GM21528 (cell line): ENCODE data around the gene FOXP4.
"Not testable (repeated sequence)": the region's sequence is repeated elsewhere in the genome, so short reads cannot be mapped to it uniquely, and the experiment has no call there.

Experiments used
- ATAC-seq: cut with Tn5 transposase; IDR thresholded peaks from one replicate; pipeline ENCODE4 v1.9.1; 2021; ENCODE audit warnings: mild to moderate bottlenecking, moderate library complexity; ENCODE audit not compliant: unreplicated experiment, low FRiP score

The FOXP4 gene

DNA sequence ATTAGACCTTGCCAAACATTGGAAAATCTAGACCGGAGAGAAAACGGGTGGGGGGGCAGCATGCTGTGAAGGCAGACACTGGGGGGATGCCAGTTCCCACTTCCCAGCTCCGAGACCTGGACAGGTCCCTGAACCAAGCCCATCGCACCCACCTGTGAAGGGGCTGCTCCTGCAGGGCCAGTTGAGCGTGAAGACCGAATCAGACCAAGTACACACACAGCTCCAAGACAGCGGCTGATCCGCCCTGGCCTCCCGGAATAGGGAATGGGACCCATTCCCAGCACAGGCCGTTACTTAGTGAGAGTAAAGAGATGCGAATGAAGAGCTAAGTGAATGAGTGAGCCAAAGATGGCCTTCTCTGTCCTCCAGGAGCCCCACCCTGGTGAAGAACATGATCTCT, 50.6 kb downstream of the FOXP4 start:
- no peak for ATAC-seq

DNA sequence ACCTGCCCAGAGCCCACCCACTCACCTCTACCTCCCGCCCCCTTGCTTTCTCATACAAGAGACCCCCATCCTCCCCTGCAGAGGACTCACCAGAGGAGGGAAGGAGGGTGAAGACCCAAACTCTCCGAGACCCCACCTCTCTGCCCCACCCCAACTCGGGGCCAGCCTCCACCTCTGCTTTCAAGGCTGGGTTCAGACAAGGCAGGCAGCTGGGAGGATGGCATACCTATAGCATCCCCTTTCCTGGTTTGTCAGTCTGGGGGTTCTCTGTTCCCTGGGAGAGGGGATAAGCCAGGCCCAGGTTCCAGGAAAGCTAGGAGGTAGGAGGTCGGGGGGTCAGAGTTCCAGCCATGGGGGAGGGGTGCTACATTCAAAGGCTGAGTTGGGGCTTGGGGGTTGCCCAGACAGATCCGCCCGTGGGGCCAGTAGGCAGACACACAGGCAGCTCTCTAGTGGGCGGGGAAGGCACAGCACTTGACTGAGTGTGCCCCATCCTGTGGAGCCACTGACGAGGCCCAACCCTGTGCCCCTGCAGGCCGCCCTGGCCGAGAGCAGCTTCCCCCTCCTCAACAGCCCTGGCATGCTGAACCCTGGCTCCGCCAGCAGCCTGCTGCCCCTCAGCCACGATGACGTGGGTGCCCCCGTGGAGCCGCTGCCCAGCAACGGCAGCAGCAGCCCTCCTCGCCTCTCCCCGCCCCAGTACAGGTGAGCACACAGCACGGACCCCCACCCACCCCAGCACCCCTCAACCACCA, 51.2 kb downstream of the FOXP4 start:
- no peak for ATAC-seq

- no peak for ATAC-seq
These were observed 52.5 kb downstream of the FOXP4 start for GRCh38 chr6:41598670-41599014.

GRCh38 chr6:41599015-41599851, 53.1 kb downstream of the FOXP4 start:
- no peak for ATAC-seq

DNA sequence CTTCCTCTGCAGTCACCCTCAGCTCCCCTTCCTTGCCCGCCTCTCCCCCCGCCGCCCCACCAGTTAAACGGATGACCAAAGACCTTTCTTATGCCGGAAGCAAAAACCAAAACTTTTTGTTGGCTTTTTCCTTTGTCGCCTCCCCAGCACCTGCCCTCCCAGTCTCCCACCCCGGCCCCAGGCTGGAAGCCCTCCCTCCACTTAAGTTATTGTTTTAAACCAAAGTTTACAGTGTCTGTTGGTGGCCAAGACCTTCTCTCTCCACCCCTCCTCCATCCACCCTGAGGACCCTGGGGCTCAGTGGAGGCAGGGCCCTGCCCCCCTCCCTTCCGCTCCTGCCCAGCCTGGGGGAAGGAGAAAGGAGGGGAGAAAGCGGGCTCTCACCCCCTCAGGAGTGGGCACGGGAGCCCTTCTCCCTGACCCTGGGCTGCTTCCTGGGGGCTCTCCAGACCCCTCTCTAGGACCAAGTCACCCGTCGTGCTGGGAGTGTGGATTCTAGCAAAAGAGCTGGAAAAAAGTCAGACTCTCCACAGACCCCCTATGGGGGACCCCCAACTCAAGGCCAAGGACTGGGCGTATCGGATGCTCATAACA, 53.8 kb downstream of the FOXP4 start:
- no peak for ATAC-seq

DNA sequence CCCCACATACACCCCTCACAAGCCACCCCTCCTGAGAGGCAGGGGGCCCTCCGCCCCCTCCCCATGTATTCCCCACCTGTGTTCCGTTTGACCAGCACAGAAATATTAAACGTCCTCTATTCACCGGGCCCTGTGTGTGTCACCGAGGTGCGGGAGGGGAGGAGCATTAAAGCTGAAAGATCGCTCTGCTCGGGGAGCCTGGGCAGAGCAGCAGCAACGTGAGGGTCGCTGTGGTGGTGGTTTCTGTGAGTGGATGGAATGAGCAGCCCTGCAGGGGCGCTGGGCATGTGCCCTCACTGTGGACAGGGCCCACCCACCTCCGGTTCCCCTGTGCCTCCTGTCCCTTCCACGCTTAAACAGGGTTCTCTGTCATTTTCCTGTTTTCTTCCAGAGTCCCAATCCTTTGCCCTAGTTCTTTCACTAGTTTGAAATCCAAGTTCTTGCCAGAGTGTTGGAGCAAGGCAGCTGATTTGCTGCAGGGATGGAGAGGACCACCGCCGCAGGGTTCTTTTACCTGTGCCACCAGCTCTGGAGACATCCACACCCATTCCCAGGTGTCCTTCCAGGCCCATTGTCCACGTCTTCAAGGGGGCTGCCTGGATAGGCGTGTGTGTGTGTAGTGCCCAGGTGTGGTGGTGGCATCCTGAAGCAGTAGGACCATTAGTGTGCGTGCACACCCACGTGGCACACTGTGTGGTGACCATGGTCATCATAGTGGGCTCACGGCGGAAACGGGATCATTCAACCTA, 54.5 kb downstream of the FOXP4 start:
- no peak for ATAC-seq

- no peak for ATAC-seq
These were observed 55.0 kb downstream of the FOXP4 start for GRCh38 chr6:41601248-41601549.

DNA sequence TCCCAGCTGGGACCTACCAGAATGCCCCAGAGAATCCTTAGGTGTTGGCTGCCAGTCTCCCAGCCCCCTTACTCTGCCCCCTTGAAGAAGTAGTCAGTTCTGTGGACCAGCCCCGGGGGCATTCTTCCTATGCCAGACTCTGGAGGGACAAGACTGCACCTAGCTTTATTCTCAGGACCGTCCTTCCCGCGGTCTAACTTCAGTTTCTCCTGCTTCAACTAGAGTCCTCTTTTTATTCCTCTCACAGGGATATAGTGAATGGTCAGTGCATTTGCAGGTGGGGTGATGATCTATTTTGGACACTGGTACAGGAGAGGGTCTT, 56.2 kb downstream of the FOXP4 start:
- no peak for ATAC-seq

DNA sequence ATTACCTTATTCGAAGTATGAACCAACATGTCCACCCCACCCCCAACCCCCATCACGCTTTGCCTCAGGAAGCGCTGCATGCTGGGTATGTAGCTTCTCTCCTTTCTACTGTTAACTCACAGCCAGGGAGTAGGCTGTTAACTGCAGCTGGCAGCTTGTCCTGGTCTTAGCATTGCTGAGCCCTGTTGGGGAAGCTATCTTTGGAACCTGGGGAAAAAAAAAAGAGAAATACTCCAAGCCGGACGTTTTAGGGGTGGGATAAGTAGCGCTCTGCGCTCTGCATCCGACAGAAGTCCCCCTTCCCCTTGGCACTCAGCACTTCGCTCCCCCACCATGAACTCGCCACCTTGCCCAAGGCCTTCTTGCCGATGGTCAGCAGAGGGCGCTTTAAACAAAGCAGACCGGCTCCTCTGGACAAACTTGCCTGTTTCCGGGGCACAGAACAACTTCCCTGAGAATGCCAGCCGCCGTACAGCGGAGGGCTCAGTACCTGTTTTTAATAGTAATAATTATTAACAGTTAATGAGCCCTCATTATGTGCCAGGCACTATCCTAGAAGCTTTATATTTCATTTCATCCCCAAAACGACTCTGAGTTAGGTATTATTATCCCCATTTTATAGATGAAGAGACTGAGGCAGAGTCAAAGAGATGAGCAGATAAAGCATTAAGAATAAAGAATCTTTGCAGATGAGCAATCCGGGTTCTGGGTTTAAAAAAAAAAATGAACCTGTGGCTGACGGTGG, 56.9 kb downstream of the FOXP4 start:
- no peak for ATAC-seq

GRCh38 chr6:41604006-41604405, 57.8 kb downstream of the FOXP4 start:
- ATAC-seq = no peak

DNA sequence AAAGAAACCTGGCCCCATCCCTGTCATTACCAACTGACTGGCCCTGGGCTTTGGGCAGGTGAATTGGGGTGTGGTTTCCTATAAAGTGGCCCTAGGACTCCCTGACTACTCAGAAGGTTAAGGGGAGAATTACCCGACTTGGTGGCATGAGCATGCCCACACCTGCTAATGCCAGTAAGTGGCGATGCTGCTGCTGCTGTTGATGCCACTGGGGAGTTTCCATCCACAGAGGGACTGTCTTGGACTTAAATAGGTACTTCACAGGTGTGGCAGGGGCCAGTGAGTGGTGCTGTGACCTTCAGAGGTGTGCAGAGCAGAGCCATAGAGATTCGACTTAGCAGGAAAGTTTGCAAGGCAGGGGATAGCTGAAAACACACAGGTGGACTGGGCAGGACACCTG, 59.5 kb downstream of the FOXP4 start:
- ATAC-seq = no peak

DNA sequence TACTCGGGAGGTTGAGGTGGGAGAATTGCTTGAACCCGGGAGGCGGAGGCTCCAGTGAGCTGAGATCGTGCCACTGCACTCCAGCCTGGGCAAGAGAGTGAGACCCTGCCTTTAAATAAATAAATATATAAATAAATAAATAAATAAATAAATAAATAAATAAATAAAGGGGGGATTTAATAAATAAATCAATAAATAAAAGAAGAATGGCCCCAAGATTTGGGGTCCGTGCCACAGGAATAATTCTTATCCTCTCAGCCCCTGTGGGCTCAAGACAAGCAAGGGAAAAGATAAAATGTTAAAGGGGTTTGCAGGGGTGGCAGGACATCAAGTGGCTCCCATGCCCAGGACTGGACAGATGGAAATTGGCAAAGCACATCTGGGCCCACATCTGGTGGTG, 60.9 kb downstream of the FOXP4 start:
- ATAC-seq = no peak

DNA sequence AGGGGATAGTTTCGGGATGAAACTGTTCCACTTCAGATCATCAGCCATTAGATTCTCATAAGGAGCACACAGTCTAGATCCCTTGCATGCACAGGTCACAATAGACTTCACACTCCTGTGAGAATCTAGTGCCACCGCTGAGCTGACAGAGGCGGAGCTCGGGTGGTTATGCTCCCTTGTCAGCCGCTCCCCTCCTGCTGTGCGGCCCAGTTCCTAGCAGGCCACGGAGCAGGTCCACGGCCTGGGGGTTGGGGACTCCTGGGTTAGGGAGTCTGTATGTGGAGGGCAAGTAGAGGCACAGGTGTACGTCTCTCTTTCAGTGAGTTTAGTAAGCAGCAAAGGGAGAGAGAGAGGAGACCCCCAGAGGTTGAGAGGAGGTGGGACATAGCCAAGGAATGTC, 61.6 kb downstream of the FOXP4 start:
- ATAC-seq = no peak

- ATAC-seq = no peak
These were observed 62.4 kb downstream of the FOXP4 start for GRCh38 chr6:41608443-41609151.

DNA sequence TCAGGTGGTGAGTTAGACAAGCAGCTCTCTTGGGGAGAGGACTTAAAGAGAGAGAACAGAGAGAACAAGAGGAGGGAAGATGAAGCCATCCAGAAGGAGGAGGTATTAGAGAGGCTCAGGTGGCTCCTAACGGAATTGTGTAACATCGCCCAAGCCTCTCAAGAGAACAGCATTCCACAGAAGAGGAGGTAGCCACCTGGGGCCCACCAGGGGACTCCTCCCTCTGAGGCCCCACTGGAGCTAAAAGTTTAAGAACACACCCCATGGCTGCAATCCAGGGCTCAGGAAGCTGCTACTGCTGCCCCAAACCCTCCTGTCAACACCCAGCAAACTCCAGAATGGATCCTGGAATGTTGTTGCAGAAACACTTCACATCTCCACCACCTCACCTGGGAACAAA, 68.5 kb downstream of the FOXP4 start:
- ATAC-seq = no peak

DNA sequence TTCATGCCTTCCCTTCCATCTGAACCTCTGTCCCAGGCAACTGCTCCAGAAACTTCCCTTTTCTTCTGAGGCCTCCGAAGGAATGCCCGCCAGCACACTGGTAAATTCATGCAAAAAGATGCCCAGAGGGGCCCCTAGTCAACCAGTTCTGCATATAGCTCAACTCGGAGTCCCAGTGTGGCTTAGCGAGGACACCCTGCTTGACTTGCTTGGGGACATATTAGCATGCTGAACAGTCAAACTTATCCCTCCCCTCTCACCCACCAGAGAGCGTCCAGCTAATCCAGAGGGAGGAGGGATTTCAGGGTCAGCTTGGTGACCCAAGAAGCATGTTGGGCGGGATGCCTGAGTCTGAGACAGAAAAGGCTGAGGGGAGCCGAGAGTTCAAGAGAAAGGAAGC, 69.1 kb downstream of the FOXP4 start:
- no peak for ATAC-seq

DNA sequence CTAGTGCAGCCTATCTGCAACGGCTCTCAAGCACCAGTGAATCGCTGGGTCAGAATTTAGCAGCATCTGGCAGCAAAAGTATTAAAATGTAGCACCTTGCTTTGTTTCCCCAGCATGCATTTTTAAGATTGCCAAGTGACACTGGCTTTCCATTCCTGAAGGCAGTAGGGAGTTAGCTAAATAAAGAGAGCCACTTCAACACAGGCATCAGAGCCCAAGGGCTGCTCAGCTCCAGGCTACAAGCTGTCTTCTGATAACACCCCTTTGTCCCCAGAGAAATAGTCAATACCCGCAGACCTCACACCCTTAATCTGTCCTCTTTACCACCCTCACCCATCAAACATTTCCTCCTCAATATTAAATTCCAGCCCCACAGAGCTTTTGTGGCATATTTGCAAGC, 72.4 kb downstream of the FOXP4 start:
- ATAC-seq = no peak

DNA sequence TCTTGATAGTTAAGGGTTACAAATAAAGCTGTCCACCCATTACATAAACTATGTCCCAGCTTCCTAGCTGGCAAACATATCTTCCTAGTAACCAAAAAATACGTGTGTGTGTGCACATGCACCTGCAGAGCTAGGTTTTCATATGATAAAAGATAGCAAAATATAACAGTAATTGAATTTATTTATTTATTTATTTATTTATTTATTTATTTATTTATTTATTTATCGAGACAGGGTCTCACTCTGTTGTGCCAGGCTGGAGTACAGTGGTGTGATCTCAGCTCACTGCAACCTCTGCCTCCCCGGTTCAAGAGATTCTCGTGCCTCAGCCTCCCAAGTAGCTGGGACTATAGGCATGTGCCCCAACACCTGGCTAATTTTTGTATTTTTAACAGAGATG, 73.0 kb downstream of the FOXP4 start:
- ATAC-seq = not testable (repeated sequence)

GRCh38 chr6:41621367-41621766, 75.2 kb downstream of the FOXP4 start:
- no peak for ATAC-seq

DNA sequence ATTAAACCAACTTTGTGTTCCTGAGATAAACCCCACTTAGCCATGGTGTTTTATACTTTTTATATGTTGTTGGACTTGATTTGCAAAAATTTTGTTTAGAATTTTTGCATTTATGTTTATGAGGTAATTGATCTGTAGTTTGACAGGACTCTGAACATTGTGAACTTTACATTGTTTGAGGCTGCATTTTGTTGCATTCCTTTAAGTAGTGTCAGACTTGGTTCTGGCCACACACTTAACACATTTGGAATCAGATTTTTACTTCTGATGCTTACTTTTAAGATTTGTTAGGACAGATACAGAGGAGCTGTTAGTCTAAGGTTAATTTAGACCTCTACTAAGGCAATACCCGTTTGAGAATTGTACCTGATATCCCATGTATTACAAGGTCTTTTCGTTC, 75.6 kb downstream of the FOXP4 start:
- ATAC-seq = no peak
